ENCODE measurements around the gene PM20D2. TPM values are rescaled to one million over a fixed set of nuclear protein-coding genes. Genes with fewer than 3 reads are reported as not detected.

The PM20D2 gene
- total RNA-seq, 2 donors from 2014 or later = 11.9 to 48.4 TPM

DNA sequence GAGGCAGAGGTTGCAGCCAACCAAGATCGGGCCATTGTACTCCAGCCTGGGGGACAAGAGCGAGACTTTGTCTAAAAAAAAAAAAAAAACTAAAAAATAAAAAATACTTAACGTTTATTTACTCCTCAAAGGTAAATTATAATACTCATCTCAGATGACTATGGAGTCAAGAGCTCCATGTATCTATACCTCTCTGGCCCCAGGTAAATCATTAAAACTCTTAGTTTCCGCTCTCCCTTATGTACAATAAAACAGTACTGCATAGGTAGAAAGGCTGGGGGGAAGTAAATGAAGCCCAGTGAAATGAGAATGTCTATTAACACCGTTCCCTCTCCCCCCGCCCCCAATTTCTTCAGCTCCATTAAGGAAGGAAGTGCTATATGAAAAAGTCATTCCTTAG lies 29.2 kb upstream of the PM20D2 start:
- Histone ChIP-seq H3K4me3 (peak overlapping the region in 1 of 2 donors; percentile 65), H3K9me3 (no peaks in the 10 kb centered on the region), H3K27ac (no peak overlapping the region), H3K27me3 (replicated peaks; ENCODE audit: insufficient read depth) (no peaks in the 10 kb centered on the region), H3K36me3 (no peaks in the 10 kb centered on the region), H3K4me1 (replicated peaks) (no peaks in the 10 kb centered on the region)
- TF ChIP-seq CTCF (IDR thresholded peaks at IDR 0.05) (no peak), POLR2AphosphoS5 (IDR thresholded peaks at IDR 0.05) (no peak), POLR2A (IDR thresholded peaks at IDR 0.05) (no peak)
- DNase-seq (ENCODE audit: low spot score) = no peak
- 55% methylated on average over 6 of the region's 6 CpGs for WGBS
- intact Hi-C loops (cut with DNase I) = loop anchor here (2.0 to 5.0 kb wide), 2 partner anchors 34 to 134 kb away; partner anchors contain the start of gene PNRC1

GRCh38 chr6:89117211-89118108 lies 28.4 kb upstream of the PM20D2 start, which contains the start of gene SRSF12:
Gene SRSF12, minus strand, starts transcription at chr6:89118071. Its CDS starts 184 bp downstream, at chr6:89117887.
- WGBS = under 1% methylated on average over 46 of the region's 106 CpGs
- Histone ChIP-seq H3K4me1 (replicated peaks) (no peaks in the 10 kb centered on the region), H3K9me3 (no peaks in the 10 kb centered on the region), H3K36me3 (no peaks in the 10 kb centered on the region), H3K27me3 (replicated peaks; ENCODE audit: insufficient read depth) (no peaks in the 10 kb centered on the region), H3K27ac (peak within 1 kb of the TSS; percentile 13 to 38), H3K4me3 (peak within 1 kb of the TSS; percentile 47 to 65)
- intact Hi-C loops (cut with DNase I) = loop anchor here (2.0 to 5.0 kb wide), 2 partner anchors 35 to 135 kb away; partner anchors contain the start of gene PNRC1
- TF ChIP-seq POLR2AphosphoS5 (IDR thresholded peaks at IDR 0.05) (no peak), CTCF (IDR thresholded peaks at IDR 0.05) (peak in 2 of 4 experiments; percentile 8 to 20)
- DNase-seq (ENCODE audit: low spot score) = peak; percentile 19

DNA sequence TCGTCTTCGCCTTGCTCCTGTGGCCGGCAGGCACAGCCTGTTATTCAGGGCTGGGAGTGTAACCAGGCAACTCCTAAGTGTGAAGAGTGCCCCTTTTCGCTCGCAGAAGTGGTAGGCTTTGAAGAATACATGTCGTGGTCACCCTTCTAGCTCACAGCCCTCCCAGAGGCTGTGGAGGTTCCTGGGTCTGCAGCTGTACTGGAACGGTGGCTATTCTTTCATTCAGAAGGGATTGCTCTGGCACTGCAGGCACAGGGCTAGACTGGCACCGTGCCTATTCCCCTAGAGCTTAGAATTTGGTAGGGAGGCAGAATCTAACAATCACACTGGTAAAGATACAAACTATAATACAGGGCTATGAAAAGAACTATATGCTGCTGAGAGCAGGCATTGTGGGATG lies 26.9 kb upstream of the PM20D2 start:
- WGBS = 72% methylated on average over 8 of the region's 8 CpGs
- no peak for DNase-seq (ENCODE audit: low spot score)
- H3K27ac ChIP-seq = no peak overlapping the region

GRCh38 chr6:89120371-89120770 lies 25.5 kb upstream of the PM20D2 start:
- H3K9me3 ChIP-seq = no peaks in the 10 kb centered on the region
- no peak for DNase-seq (ENCODE audit: low spot score)
- H3K4me3 ChIP-seq = no peak overlapping the region
- intact Hi-C loops (cut with DNase I) = loop anchor here (5.0 kb wide), 1 partner anchor 122 kb away; no protein-coding TSS in a partner anchor
- H3K27me3 ChIP-seq (replicated peaks; ENCODE audit: insufficient read depth) = no peaks in the 10 kb centered on the region
- H3K36me3 ChIP-seq = no peaks in the 10 kb centered on the region
- H3K27ac ChIP-seq = no peak overlapping the region
- no peak for TF ChIP-seq CTCF (IDR thresholded peaks at IDR 0.05)
- WGBS = 83% methylated on average over 4 of the region's 4 CpGs
- H3K4me1 ChIP-seq (replicated peaks) = no peaks in the 10 kb centered on the region

More for the DNA sequence above, 26.9 kb upstream of the PM20D2 start:
- Histone ChIP-seq H3K4me3 (no peak overlapping the region), H3K4me1 (replicated peaks) (no peaks in the 10 kb centered on the region), H3K36me3 (no peaks in the 10 kb centered on the region), H3K9me3 (no peaks in the 10 kb centered on the region), H3K27me3 (replicated peaks; ENCODE audit: insufficient read depth) (no peaks in the 10 kb centered on the region)
- TF ChIP-seq POLR2A (IDR thresholded peaks at IDR 0.05) (no peak), POLR2AphosphoS5 (IDR thresholded peaks at IDR 0.05) (no peak), CTCF (IDR thresholded peaks at IDR 0.05) (no peak)
- intact Hi-C loops (cut with DNase I) = loop anchor here (5.0 kb wide), 1 partner anchor 37 kb away; the partner anchor contains the start of gene PNRC1

Data from prostate gland (tissue), 2 donors.